ENCODE measurements around the gene ISG20.

Gene ISG20

GRCh38 chr15:88638626-88639372, at the start of gene ISG20:
Gene ISG20 (plus strand): TSS chr15:88639016. CDS start chr15:88639367, 351 bp downstream.
- Histone ChIP-seq H3K27me3 (ENCODE audit: insufficient read depth, low read length) (no peaks in the 10 kb centered on the region), H3K36me3 (ENCODE audit: insufficient read depth, low read length) (peaks cover 17% of the 10 kb centered on the region), H3K9me3 (ENCODE audit: low read length) (no peaks in the 10 kb centered on the region), H3K4me1 (ENCODE audit: insufficient read depth, low read length) (peaks cover 13% of the 10 kb centered on the region), H3K4me3 (ENCODE audit: low read length) (peak within 1 kb of the TSS; percentile 7), H2AFZ (ENCODE audit: low read depth, low read length) (no peak within 1 kb of the TSS)

GRCh38 chr15:88590759-88591158, 48.1 kb upstream of the ISG20 start:
- no peaks in the 10 kb centered on the region for H3K36me3 ChIP-seq (ENCODE audit: insufficient read depth, low read length)
- H3K9me3 ChIP-seq (ENCODE audit: low read length): no peaks in the 10 kb centered on the region
- no peak overlapping the region for H3K4me3 ChIP-seq (ENCODE audit: low read length)
- no peaks in the 10 kb centered on the region for H3K4me1 ChIP-seq (ENCODE audit: insufficient read depth, low read length)
- no peak overlapping the region for H2AFZ ChIP-seq (ENCODE audit: low read depth, low read length)
- no peaks in the 10 kb centered on the region for H3K27me3 ChIP-seq (ENCODE audit: insufficient read depth, low read length)

DNA sequence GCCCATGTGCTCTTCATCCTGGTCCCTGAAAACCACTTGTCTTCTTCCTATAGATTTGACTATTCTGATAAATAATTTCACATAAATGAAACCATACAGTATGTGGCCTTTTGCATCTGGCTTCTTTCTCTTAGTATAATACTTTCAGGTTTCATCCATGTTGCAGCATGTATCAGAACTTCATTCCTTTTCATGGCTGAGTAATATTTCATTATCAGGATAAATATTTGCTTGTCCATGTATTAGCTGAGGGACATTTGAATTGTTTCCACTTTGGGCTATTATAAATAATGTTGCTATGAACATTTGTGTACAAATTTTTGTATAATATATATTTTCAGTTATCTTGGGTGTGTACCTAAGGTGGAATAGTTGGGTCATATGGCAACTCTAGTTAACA, 47.4 kb upstream of the ISG20 start:
- H3K4me3 ChIP-seq (ENCODE audit: low read length): no peak overlapping the region
- H3K27me3 ChIP-seq (ENCODE audit: insufficient read depth, low read length): no peaks in the 10 kb centered on the region
- no peaks in the 10 kb centered on the region for H3K36me3 ChIP-seq (ENCODE audit: insufficient read depth, low read length)
- no peaks in the 10 kb centered on the region for H3K4me1 ChIP-seq (ENCODE audit: insufficient read depth, low read length)
- no peak overlapping the region for H2AFZ ChIP-seq (ENCODE audit: low read depth, low read length)
- H3K9me3 ChIP-seq (ENCODE audit: low read length): no peaks in the 10 kb centered on the region

DNA sequence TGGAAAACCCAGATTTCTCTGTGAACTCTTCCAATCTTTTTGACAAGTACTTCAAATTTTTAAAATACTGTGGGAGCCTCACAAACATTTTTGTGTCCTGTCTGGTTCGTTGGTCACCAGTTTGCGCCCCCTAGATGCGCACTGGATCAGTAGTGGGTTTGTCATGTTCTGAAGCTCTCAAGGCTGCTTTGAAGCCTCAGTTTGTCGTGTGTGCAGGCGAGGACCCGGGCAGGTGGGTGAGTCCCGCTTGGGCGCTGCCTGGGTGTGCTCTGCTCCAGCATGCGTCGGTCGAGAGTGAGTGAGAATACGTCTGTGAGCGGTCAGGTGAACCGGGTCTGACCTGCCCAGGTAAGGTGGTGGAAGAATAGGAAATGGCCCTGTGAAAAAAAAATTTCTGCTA, 34.9 kb upstream of the ISG20 start:
- Histone ChIP-seq H2AFZ (ENCODE audit: low read depth, low read length) (peak overlapping the region; percentile 60), H3K36me3 (ENCODE audit: insufficient read depth, low read length) (no peaks in the 10 kb centered on the region), H3K4me3 (ENCODE audit: low read length) (peak overlapping the region; percentile 57), H3K9me3 (ENCODE audit: low read length) (no peaks in the 10 kb centered on the region), H3K4me1 (ENCODE audit: insufficient read depth, low read length) (peaks cover 51% of the 10 kb centered on the region), H3K27me3 (ENCODE audit: insufficient read depth, low read length) (peaks cover 4% of the 10 kb centered on the region)

- H3K4me3 ChIP-seq (ENCODE audit: low read length): peak overlapping the region; percentile 57
- H2AFZ ChIP-seq (ENCODE audit: low read depth, low read length): peak overlapping the region; percentile 60
- no peaks in the 10 kb centered on the region for H3K9me3 ChIP-seq (ENCODE audit: low read length)
- peaks cover 4% of the 10 kb centered on the region for H3K27me3 ChIP-seq (ENCODE audit: insufficient read depth, low read length)
- H3K36me3 ChIP-seq (ENCODE audit: insufficient read depth, low read length): no peaks in the 10 kb centered on the region
- peaks cover 58% of the 10 kb centered on the region for H3K4me1 ChIP-seq (ENCODE audit: insufficient read depth, low read length)
Observed at GRCh38 chr15:88604381-88605188, 34.2 kb upstream of the ISG20 start.

- H3K9me3 ChIP-seq (ENCODE audit: low read length): no peaks in the 10 kb centered on the region
- no peaks in the 10 kb centered on the region for H3K36me3 ChIP-seq (ENCODE audit: insufficient read depth, low read length)
- no peaks in the 10 kb centered on the region for H3K27me3 ChIP-seq (ENCODE audit: insufficient read depth, low read length)
- H2AFZ ChIP-seq (ENCODE audit: low read depth, low read length): peak overlapping the region; percentile 60
- peaks cover 66% of the 10 kb centered on the region for H3K4me1 ChIP-seq (ENCODE audit: insufficient read depth, low read length)
- H3K4me3 ChIP-seq (ENCODE audit: low read length): peak overlapping the region; percentile 57
Observed at GRCh38 chr15:88605189-88606069, 33.4 kb upstream of the ISG20 start.

- H2AFZ ChIP-seq (ENCODE audit: low read depth, low read length): peak overlapping the region; percentile 60
- no peaks in the 10 kb centered on the region for H3K36me3 ChIP-seq (ENCODE audit: insufficient read depth, low read length)
- H3K4me3 ChIP-seq (ENCODE audit: low read length): peak overlapping the region; percentile 57
- H3K27me3 ChIP-seq (ENCODE audit: insufficient read depth, low read length): no peaks in the 10 kb centered on the region
- peaks cover 73% of the 10 kb centered on the region for H3K4me1 ChIP-seq (ENCODE audit: insufficient read depth, low read length)
- H3K9me3 ChIP-seq (ENCODE audit: low read length): no peaks in the 10 kb centered on the region
Observed at GRCh38 chr15:88606070-88606794, 32.6 kb upstream of the ISG20 start.

DNA sequence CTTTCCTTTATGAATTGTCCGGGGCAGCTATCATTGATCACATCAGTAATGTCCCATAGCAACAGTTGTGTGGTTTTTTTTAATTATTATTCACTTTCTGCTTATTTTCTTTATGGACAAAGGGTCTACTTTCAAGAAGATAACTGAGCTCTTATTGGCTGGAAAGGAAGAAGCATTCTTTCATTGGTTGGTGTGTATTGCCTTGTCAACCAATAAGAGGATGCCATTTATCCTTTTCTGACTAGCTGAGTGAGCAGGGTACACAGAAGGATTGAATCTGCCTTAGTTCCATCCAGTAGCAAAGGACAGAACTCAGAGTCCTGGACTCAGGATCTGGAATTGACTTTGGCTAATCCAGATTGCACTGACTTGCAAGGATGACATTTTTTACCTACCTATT, 30.9 kb upstream of the ISG20 start:
- peaks cover 88% of the 10 kb centered on the region for H3K4me1 ChIP-seq (ENCODE audit: insufficient read depth, low read length)
- no peaks in the 10 kb centered on the region for H3K27me3 ChIP-seq (ENCODE audit: insufficient read depth, low read length)
- H3K4me3 ChIP-seq (ENCODE audit: low read length): peak overlapping the region; percentile 42
- H3K36me3 ChIP-seq (ENCODE audit: insufficient read depth, low read length): no peaks in the 10 kb centered on the region
- H3K9me3 ChIP-seq (ENCODE audit: low read length): no peaks in the 10 kb centered on the region
- no peak overlapping the region for H2AFZ ChIP-seq (ENCODE audit: low read depth, low read length)

- Histone ChIP-seq H3K9me3 (ENCODE audit: low read length) (no peaks in the 10 kb centered on the region), H3K36me3 (ENCODE audit: insufficient read depth, low read length) (peaks cover 4% of the 10 kb centered on the region), H3K4me3 (ENCODE audit: low read length) (peak overlapping the region; percentile 42), H3K4me1 (ENCODE audit: insufficient read depth, low read length) (peaks cover 90% of the 10 kb centered on the region), H2AFZ (ENCODE audit: low read depth, low read length) (no peak overlapping the region), H3K27me3 (ENCODE audit: insufficient read depth, low read length) (no peaks in the 10 kb centered on the region)
Observed at GRCh38 chr15:88608607-88609181, 30.1 kb upstream of the ISG20 start.

DNA sequence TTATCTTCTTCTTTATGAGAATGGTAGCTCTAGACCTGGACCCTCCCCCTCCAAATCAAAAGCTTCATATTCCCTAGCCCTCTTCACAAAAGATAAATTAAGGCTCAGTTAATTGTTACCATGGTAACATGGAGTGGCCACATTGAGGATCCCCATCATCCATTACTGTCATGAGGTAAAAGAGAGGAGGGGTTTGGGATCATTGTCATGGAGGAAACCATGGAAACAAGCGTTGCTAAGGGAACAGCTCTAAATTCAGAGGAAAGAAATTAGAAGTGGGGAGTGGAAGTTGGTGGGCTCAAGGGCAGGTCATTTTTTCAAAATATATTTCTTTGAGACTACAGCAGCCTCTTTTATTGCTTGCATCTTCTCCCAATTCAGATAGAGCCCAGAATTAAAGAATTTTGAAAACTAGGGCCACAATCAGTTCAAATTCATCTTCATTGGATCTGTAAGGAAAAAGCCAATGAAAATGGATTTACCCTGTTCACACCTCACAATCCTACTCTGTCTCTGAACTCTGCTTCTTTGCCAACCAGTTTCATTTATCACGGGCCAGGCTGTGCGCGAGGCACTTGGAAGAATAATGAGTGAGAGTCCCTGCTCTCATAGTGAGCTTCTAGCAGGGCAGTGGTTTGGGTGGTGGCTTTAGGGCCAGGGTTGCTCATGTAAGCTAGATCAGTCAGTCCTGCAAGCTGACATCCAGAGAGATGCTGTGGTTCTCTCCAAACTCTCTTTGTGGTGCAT, 29.3 kb upstream of the ISG20 start:
- Histone ChIP-seq H2AFZ (ENCODE audit: low read depth, low read length) (no peak overlapping the region), H3K4me3 (ENCODE audit: low read length) (peak overlapping the region; percentile 42), H3K36me3 (ENCODE audit: insufficient read depth, low read length) (peaks cover 5% of the 10 kb centered on the region), H3K9me3 (ENCODE audit: low read length) (no peaks in the 10 kb centered on the region), H3K27me3 (ENCODE audit: insufficient read depth, low read length) (no peaks in the 10 kb centered on the region), H3K4me1 (ENCODE audit: insufficient read depth, low read length) (peaks cover 86% of the 10 kb centered on the region)

DNA sequence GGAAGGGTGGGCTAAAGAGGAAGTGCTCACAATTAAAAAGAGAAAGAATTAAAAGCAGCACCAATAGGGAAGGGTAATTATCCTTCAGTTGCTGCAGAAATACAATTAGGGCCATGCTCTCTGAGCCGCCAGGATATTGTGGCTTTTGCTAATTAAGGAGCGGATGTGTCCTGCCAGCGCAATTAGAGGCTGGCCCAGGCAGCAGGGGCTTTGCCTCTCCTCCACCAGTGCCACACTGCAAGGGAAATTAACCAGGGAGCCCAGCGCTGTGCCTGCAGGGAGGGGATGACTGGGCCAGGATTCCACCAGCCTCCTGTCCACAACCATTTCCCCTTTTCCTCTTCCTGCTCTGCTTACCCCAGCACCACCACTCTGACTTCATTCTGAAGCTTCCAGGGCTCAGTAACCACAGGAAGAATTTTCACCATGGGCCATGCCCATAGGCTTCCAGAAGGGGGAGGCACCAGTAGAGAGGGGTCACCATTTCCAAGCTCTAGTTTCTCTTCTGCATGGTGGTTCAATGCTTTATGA, 28.1 kb upstream of the ISG20 start:
- no peaks in the 10 kb centered on the region for H3K9me3 ChIP-seq (ENCODE audit: low read length)
- no peak overlapping the region for H2AFZ ChIP-seq (ENCODE audit: low read depth, low read length)
- H3K4me1 ChIP-seq (ENCODE audit: insufficient read depth, low read length): peaks cover 81% of the 10 kb centered on the region
- no peaks in the 10 kb centered on the region for H3K27me3 ChIP-seq (ENCODE audit: insufficient read depth, low read length)
- peaks cover 11% of the 10 kb centered on the region for H3K36me3 ChIP-seq (ENCODE audit: insufficient read depth, low read length)
- peak overlapping the region; percentile 42 for H3K4me3 ChIP-seq (ENCODE audit: low read length)
